ENCODE results near the gene CYB561. TPM values are rescaled to one million over a fixed set of nuclear protein-coding genes. Genes with fewer than 3 reads are reported as not detected.
A peak's percentile ranks its signal among the peaks of the same experiment; 100 is the strongest.

Gene CYB561
- total RNA-seq, 2 donors from 2014 or later: 76.9 to 170 TPM

DNA sequence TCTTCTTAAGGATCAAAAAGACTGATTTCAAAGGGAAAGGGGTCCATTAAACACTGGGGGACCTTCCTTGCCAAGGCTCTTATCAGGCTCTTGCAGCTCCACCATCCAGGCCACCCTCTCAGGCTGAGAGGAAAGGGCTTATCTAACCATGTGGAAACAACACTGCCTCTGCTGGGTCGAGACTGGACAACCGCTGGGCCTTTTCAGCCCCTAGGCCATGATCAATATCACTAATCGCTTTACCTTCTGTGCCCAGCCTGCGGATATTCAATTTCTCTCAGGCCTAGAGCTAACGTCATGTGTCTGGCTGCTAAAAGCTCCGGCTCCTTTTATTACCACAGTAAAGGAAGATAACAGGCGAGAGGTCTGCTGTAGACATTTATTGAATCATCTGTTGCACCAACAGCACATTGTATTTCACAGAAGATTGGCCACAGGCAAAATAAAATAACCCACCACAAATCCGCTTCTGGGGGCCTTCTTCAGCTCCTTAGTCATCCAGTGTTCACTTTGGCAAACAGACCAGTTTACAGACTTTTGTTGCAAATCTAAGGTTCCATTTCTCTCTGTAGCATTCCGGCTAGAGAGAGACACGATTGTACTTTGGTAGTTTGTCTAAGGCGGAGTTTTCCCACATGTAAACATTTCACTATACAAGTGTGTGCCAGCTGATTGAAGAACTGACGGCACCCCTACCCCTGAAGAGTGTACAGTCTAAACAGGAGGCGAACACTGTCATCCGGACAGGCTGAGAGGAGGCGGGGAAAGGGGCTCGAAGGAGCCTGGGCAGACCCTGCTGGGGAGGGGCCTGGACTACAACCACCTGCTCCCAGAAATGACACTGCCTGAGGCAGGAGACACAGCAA, 13.9 kb downstream of the CYB561 start:
- Histone ChIP-seq H3K4me3 (peak overlapping the region in 1 of 2 donors; percentile 5), H3K9me3 (no peaks in the 10 kb centered on the region), H3K4me1 (replicated peaks) (peaks cover 46% of the 10 kb centered on the region), H3K27ac (peak overlapping the region; percentile 78 to 90), H3K36me3 (no peaks in the 10 kb centered on the region), H3K27me3 (replicated peaks; ENCODE audit: insufficient read depth) (no peaks in the 10 kb centered on the region)
- TF ChIP-seq POLR2AphosphoS5 (IDR thresholded peaks at IDR 0.05): peak; percentile 50
- TF ChIP-seq POLR2A (IDR thresholded peaks at IDR 0.05): no peak
- intact Hi-C loops (cut with DNase I): no loop called here
- DNase-seq (ENCODE audit: low spot score): peak; percentile 48
- 25% methylated on average over 16 of the region's 16 CpGs for WGBS

- no peaks in the 10 kb centered on the region for H3K36me3 ChIP-seq
- H3K9me3 ChIP-seq: no peaks in the 10 kb centered on the region
- TF ChIP-seq CTCF (IDR thresholded peaks at IDR 0.05) (no peak), POLR2AphosphoS5 (IDR thresholded peaks at IDR 0.05) (no peak), POLR2A (IDR thresholded peaks at IDR 0.05) (no peak)
- intact Hi-C loops (cut with DNase I): no loop called here
- H3K4me1 ChIP-seq (replicated peaks): peaks cover 40% of the 10 kb centered on the region
- 76% methylated on average over 7 of the region's 7 CpGs for WGBS
- peak overlapping the region; percentile 78 to 90 for H3K27ac ChIP-seq
- peak overlapping the region in 1 of 2 donors; percentile 5 for H3K4me3 ChIP-seq
- no peak for DNase-seq (ENCODE audit: low spot score)
- no peaks in the 10 kb centered on the region for H3K27me3 ChIP-seq (replicated peaks; ENCODE audit: insufficient read depth)
These were observed 14.5 kb downstream of the CYB561 start for GRCh38 chr17:63431618-63431938.

- TF ChIP-seq POLR2A (IDR thresholded peaks at IDR 0.05) (no peak), CTCF (IDR thresholded peaks at IDR 0.05) (no peak), POLR2AphosphoS5 (IDR thresholded peaks at IDR 0.05) (no peak)
- no peaks in the 10 kb centered on the region for H3K27me3 ChIP-seq (replicated peaks; ENCODE audit: insufficient read depth)
- no peak for DNase-seq (ENCODE audit: low spot score)
- peak overlapping the region in 1 of 2 donors; percentile 90 for H3K27ac ChIP-seq
- no peaks in the 10 kb centered on the region for H3K36me3 ChIP-seq
- intact Hi-C loops (cut with DNase I): no loop called here
- peaks cover 27% of the 10 kb centered on the region for H3K4me1 ChIP-seq (replicated peaks)
- 90% methylated on average over 11 of the region's 11 CpGs for WGBS
- no peaks in the 10 kb centered on the region for H3K9me3 ChIP-seq
- H3K4me3 ChIP-seq: no peak overlapping the region
These were observed 15.9 kb downstream of the CYB561 start for GRCh38 chr17:63430223-63430622.

DNA sequence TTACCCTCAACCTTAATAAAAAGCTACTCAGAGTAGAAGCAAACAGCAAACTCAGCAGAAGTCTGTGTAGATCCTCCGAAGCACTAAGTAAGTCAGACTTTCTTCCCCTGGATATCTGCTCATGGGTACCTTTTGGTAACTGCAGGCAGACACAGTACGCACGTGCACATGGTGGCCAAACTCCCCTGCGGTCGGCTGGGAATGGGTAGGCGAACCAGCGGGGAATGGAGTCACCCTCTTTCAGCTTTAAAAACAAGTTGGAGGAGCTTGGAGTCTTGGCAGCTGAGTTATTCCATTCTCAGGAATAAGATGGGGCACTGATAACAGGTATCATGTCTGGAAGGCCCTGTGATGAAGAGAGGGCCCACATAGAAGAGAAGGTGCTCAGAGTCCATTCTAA, 16.3 kb downstream of the CYB561 start:
- Histone ChIP-seq H3K36me3 (no peaks in the 10 kb centered on the region), H3K27me3 (replicated peaks; ENCODE audit: insufficient read depth) (no peaks in the 10 kb centered on the region), H3K9me3 (no peaks in the 10 kb centered on the region), H3K4me1 (replicated peaks) (peaks cover 27% of the 10 kb centered on the region), H3K27ac (peak overlapping the region in 1 of 2 donors; percentile 90), H3K4me3 (no peak overlapping the region)
- intact Hi-C loops (cut with DNase I): loop anchor here (5.0 kb wide), 2 partner anchors 183 to 268 kb away; no protein-coding TSS in a partner anchor
- DNase-seq (ENCODE audit: low spot score): no peak
- TF ChIP-seq POLR2A (IDR thresholded peaks at IDR 0.05) (no peak), POLR2AphosphoS5 (IDR thresholded peaks at IDR 0.05) (no peak), CTCF (IDR thresholded peaks at IDR 0.05) (no peak)
- WGBS: 94% methylated on average over 7 of the region's 7 CpGs

- TF ChIP-seq POLR2AphosphoS5 (IDR thresholded peaks at IDR 0.05): no peak
- no peak for TF ChIP-seq CTCF (IDR thresholded peaks at IDR 0.05)
- no peak for TF ChIP-seq POLR2A (IDR thresholded peaks at IDR 0.05)
- no peak overlapping the region for H3K4me3 ChIP-seq
These were observed 19.2 kb downstream of the CYB561 start for GRCh38 chr17:63426917-63427308.

More at GRCh38 chr17:63426917-63427308, 19.2 kb downstream of the CYB561 start:
- 85% methylated on average over 2 of the region's 2 CpGs for WGBS
- Histone ChIP-seq H3K27me3 (replicated peaks; ENCODE audit: insufficient read depth) (no peaks in the 10 kb centered on the region), H3K27ac (no peak overlapping the region), H3K36me3 (no peaks in the 10 kb centered on the region), H3K4me1 (replicated peaks) (peaks cover 14% of the 10 kb centered on the region), H3K9me3 (no peaks in the 10 kb centered on the region)
- no peak for DNase-seq (ENCODE audit: low spot score)
- intact Hi-C loops (cut with DNase I): loop anchor here (5.0 kb wide), 2 partner anchors 185 to 270 kb away; no protein-coding TSS in a partner anchor
